Activated T-cell treated with anti-CD3 and anti-CD28 coated beads for 48 hours (primary cell): ENCODE results near the gene THOC6.

Source experiments
- DNase-seq: peaks from one replicate; pipeline ENCODE4 v3.0.0-alpha.2; 2020; ENCODE audit warnings: low read depth

The THOC6 gene

DNA sequence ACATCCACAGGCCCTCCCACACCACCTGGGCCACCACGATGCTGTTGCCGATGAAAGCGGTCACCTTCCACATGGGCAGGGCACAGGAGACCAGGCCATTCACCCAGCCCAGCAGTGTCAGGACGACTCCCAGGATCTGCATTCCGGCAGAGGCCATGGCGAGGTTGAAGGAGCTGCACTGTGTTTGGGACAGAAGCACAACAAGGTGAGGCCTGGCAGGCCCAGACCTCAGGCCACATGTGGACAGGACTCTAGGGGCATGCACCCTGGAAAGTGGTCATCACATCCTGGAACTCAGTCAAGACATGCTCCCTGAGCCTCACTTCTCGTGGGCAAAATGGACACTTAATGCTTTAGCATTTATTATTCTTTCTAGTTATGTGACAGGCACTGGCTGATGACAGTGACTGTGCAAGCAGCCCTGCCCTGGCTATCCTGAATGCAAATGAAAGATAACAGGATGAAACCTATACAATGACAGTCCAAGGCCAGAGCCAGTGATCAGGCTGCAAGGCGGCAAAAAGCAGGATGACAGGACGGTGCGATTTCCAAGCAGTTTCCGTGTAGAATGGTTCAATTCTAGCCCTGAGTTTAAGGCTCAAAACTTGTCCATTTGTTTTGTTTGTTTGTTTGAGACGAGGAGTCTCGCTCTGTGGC, 7.8 kb upstream of the THOC6 start:
- DNase-seq: no peak

DNA sequence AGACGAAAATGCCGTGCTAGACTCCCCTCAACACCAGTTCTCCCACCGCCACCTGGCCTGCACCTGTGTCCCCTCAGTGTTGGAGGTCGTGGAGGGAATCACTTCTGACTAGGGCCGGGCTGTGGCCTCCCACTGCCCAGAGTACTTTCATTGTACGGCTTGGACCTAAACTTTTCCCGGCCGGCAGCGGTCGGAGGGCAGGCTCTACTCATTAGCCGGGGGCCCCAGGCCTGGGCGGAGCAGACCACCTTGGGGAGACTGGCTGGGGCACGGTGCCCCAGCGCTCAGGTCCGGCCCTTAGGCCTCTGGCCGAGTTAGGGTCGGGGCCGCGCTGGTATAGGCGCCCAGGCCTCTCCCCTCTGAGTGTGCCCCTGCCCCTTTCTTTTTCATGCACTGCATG, 6.5 kb upstream of the THOC6 start:
- DNase-seq: no peak

DNA sequence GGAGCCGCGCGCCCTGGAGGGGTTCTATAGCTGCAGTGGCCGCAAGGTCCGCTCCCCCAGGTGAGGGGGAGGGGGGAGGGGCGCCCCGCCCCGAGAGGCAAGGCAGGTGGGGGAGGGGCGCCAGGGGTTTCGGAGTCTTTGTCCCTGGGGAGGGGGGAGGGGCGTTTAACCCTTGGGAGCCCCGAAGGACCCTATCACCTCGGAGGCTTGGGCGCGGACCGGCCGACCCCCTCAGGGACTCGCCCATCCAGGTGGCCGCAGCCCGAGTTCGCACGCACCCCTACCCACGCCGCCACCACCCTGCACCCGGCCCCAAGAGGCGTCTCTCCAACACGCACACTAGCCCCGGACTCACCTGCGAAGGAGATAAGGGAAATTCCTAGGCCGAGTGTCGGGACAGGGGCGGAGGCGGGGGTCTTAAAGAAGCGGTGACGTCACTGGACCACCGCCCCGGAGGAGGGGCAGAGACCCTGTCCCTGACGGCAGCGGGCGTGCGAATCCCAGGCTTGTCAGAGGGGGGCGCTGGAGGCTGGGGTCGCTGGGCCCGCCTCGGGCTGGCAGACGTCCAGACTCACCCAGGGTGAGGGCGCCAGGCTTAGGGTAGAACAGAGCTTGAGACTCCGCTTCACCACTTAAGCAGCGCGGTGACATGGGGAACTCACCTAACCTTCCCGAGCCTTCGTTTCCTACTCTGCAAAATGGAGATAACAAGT, 5.9 kb upstream of the THOC6 start, which contains the start of gene CLDN6:
Gene CLDN6, minus strand, starts transcription at position 390 of the 713 bp plus-strand sequence. CDS start 2,162 bp downstream, outside the sequence.
- no peak for DNase-seq

- DNase-seq: no peak
Measured at GRCh38 chr16:3019594-3020246, 4.1 kb upstream of the THOC6 start.

- DNase-seq: peak; percentile 77
Measured at GRCh38 chr16:3020247-3020603, 3.6 kb upstream of the THOC6 start, which contains the start of gene TNFRSF12A. TSS of gene TNFRSF12A (plus strand) at chr16:3020368. CDS start at chr16:3020398, 30 bp downstream.

- peak; percentile 46 for DNase-seq
Measured at GRCh38 chr16:3020604-3021448, 3.0 kb upstream of the THOC6 start.

GRCh38 chr16:3021449-3022207, 2.2 kb upstream of the THOC6 start:
- peak; percentile 88 for DNase-seq

DNA sequence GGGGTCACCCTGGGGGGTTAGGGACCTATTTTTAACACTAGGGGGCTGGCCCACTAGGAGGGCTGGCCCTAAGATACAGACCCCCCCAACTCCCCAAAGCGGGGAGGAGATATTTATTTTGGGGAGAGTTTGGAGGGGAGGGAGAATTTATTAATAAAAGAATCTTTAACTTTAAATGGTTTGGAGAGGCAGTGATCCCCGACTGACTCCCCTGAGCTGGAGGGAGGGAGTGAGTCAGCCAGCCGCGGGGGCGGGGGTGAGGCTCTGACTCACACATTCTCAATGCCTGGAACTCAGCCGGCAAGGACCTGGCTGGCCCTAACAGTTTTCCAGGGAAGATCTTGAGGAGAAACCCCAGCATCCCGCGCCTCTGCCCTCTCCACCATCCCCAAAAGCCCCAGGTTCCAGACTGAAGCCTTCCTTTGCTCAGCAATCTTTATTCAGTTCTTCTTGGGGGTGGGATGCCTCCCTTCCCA, 1.6 kb upstream of the THOC6 start:
- peak; percentile 86 for DNase-seq

DNA sequence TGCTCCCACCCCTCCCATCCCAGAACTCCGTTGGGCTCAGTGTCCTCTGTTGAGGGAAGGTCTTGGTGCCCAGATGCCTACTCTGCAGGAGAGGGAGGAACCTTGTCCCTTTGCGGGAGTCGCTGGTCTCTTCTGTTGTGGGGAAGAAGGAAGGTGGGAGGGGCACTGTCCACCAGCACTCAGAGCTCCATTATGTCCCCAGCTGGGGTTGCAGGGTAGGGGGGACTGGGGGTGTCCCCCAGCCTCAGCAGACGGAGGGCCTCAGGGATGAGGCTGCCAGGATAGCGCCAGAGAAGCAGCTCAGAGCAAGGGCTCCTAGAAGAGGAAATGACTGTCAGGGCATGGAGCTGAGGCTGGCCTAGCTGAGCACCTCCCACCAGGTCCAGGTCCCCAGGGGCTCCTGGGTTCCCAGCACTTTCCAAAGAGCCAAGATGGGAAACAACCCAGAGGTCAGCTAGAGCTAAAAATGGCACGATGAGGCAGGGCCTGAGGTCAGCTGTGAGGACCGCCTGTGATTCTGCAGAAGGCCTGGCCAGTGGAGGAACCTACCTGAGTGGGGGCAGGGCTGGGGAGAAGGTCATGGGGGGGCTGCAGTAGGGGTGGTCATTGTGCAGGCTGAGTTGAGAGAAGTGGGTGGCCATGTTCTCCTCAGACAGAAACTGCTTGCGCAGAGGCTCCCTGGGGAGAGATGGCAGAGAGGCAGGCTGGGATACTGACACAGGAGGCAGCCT, 986 bp upstream of the THOC6 start:
- DNase-seq: no peak

GRCh38 chr16:3023415-3023668, 493 bp upstream of the THOC6 start:
- DNase-seq: no peak

GRCh38 chr16:3025032-3026002, 1.5 kb downstream of the THOC6 start:
- no peak for DNase-seq

DNA sequence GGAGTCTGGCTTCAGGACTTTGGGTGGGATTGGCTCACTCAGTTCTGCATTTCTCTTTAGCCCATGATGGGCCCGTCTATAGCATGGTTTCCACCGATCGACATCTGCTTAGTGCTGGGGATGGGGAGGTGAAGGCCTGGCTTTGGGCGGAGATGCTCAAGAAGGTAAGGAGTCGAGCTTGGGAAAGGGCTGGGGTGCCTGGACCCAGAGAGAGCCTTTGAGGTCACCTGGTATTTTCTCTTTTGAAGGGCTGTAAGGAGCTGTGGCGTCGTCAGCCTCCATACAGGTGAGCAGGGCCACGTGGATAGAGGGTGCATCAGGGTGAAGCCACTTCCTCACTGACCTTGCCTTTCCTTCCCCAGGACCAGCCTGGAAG, 2.2 kb downstream of the THOC6 start:
- no peak for DNase-seq

DNA sequence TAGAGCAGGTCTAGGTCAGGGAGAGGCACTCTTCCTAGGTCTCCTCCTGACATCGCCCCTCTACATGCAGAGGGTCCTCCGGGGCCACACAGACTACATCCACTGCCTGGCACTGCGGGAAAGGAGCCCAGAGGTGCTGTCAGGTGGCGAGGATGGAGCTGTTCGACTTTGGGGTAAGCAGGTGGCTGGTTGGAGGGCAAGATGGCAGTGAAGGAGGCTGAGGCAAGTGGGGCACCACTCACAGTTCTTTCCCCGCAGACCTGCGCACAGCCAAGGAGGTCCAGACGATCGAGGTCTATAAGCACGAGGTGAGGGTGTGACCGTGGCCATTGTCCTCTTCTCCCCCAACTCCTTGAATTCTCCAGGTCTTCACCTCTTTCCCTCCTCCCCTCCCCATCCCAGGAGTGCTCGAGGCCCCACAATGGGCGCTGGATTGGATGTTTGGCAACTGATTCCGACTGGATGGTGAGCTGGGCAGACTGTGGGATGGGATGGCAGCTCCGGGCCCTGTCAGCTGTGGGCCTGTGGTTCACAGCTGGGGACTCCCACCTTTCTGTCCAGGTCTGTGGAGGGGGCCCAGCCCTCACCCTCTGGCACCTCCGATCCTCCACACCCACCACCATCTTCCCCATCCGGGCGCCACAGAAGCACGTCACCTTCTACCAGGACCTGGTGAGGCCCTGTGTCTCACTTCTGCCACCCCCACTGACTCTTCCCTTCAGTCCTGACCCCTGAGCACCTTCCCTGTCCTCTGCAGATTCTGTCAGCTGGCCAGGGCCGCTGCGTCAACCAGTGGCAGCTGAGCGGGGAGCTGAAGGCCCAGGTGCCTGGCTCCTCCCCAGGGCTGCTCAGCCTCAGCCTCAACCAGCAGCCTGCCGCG, 3.0 kb downstream of the THOC6 start:
- no peak for DNase-seq

DNA sequence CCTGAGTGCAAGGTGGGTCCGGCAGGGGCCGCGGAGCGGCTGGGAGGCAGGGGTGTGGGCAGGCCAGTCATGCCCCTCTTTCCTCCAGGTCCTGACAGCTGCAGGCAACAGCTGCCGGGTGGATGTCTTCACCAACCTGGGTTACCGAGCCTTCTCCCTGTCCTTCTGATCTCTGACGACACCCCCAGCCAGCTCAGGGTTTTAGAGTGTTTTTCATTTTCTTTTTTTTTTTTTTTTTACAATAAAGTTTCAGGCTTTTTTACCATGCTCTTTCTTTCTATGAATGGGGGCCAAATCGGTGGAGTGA, 3.6 kb downstream of the THOC6 start:
- DNase-seq: no peak

- DNase-seq: peak; percentile 91
Measured at GRCh38 chr16:3027983-3028715, 4.3 kb downstream of the THOC6 start.

- no peak for DNase-seq
Measured at GRCh38 chr16:3028716-3029319, 5.0 kb downstream of the THOC6 start.

DNA sequence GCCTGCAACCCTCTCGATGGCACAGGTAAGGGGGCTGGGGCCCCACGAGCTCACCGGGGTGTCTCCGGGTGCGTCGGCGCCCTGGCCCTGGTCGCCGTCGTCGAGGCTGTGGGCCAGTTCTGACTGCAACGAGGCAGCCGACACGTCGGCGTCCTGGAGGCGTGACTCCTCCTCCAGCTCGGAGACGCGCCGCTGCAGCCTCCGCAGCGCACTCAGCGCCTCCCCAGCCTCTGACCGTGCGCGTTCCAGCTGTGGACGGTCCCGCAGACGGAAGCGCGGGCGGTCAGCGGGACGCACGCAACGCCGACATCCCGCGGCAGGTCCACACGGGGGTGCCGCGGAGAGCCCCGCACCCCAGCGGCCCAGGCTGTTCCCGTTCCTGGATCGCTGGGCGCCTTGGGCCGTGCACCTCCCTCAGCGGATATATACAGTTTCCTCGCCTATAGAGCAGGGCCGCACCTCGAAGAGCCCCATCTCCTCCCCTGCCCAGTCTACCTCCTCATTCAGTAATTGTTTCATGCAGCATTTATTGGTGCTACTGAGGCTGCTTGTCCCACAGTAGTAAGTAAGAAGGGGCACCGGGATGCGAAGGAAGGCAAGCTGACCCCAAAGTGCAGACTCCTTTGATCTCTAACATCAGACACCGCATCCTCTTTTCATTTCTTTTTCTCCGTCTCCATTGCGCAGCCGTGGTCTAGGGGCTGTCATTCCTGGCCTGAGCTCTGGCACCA, 5.8 kb downstream of the THOC6 start:
- DNase-seq: peak; percentile 53
